ENCODE measurements around the gene MACROD2. TPM values are rescaled to one million over a fixed set of nuclear protein-coding genes. Genes with fewer than 3 reads are reported as not detected.
A peak's percentile ranks its signal among the peaks of the same experiment; 100 is the strongest.

The MACROD2 gene
- total RNA-seq, 4 donors from 2014 or later: 1.8 to 4.8 (median 2.9) TPM

- TF ChIP-seq POLR2A (IDR thresholded peaks at IDR 0.05) (no peak), CTCF (IDR thresholded peaks at IDR 0.05) (no peak)
- intact Hi-C loops (cut with DNase I): no loop called here
- Histone ChIP-seq H3K4me1 (no peaks in the 10 kb centered on the region), H3K27me3 (no peaks in the 10 kb centered on the region), H3K36me3 (no peaks in the 10 kb centered on the region), H3K9me3 (no peaks in the 10 kb centered on the region), H3K27ac (no peak overlapping the region), H3K4me3 (no peak overlapping the region)
- 41 to 53% methylated on average over 4 of the region's 4 CpGs for WGBS, 2 donors
- no peak for DNase-seq
Observed at GRCh38 chr20:15642676-15643075, 1647.4 kb downstream of the MACROD2 start.

GRCh38 chr20:15643713-15644112 is 1648.4 kb downstream of the MACROD2 start:
- Histone ChIP-seq H3K36me3 (no peaks in the 10 kb centered on the region), H3K9me3 (no peaks in the 10 kb centered on the region), H3K27me3 (no peaks in the 10 kb centered on the region), H3K4me1 (no peaks in the 10 kb centered on the region), H3K27ac (no peak overlapping the region), H3K4me3 (no peak overlapping the region)
- intact Hi-C loops (cut with DNase I): no loop called here
- 85 to 94% methylated on average over 2 of the region's 2 CpGs for WGBS, 2 donors
- TF ChIP-seq POLR2A (IDR thresholded peaks at IDR 0.05): no peak
- peak in 1 of 6 experiments; percentile 29 for TF ChIP-seq CTCF (IDR thresholded peaks at IDR 0.05)
- DNase-seq: no peak

- TF ChIP-seq CTCF (IDR thresholded peaks at IDR 0.05): no peak
- intact Hi-C loops (cut with DNase I): no loop called here
- Histone ChIP-seq H3K9me3 (no peaks in the 10 kb centered on the region), H3K36me3 (no peaks in the 10 kb centered on the region), H3K4me3 (no peak overlapping the region), H3K27ac (no peak overlapping the region), H3K4me1 (no peaks in the 10 kb centered on the region), H3K27me3 (no peaks in the 10 kb centered on the region)
- no peak for DNase-seq
- 71 to 84% methylated on average over 2 of the region's 2 CpGs for WGBS, 2 donors
Observed at GRCh38 chr20:15645816-15646215, 1650.5 kb downstream of the MACROD2 start.

GRCh38 chr20:15653396-15654207 is 1658.3 kb downstream of the MACROD2 start:
- Histone ChIP-seq H3K9me3 (no peaks in the 10 kb centered on the region), H3K27ac (no peak overlapping the region), H3K4me1 (no peaks in the 10 kb centered on the region), H3K4me3 (no peak overlapping the region), H3K27me3 (no peaks in the 10 kb centered on the region), H3K36me3 (no peaks in the 10 kb centered on the region)
- intact Hi-C loops (cut with DNase I): no loop called here
- no peak for TF ChIP-seq POLR2A (IDR thresholded peaks at IDR 0.05)
- no peak for TF ChIP-seq CTCF (IDR thresholded peaks at IDR 0.05)
- WGBS, 2 donors: 91 to 94% methylated on average over 7 to 8 of the region's 8 CpGs
- DNase-seq: no peak

GRCh38 chr20:15654208-15654649 is 1658.9 kb downstream of the MACROD2 start:
- intact Hi-C loops (cut with DNase I): no loop called here
- DNase-seq: no peak
- 67 to 72% methylated on average over 2 of the region's 2 CpGs for WGBS, 2 donors
- Histone ChIP-seq H3K27me3 (no peaks in the 10 kb centered on the region), H3K27ac (no peak overlapping the region), H3K4me3 (no peak overlapping the region), H3K9me3 (no peaks in the 10 kb centered on the region), H3K36me3 (no peaks in the 10 kb centered on the region), H3K4me1 (no peaks in the 10 kb centered on the region)
- TF ChIP-seq POLR2A (IDR thresholded peaks at IDR 0.05) (no peak), CTCF (IDR thresholded peaks at IDR 0.05) (peak in 4 of 6 experiments; percentile 19 to 53 (median 30))
